H54 (cell line): ENCODE results near the gene ADAMTSL3.

ENCODE experiments used
- DNase-seq: peaks from one replicate; pipeline ENCODE4 v3.0.0; 2011; ENCODE audit warnings: low spot score, mixed read lengths; ENCODE audit not compliant: insufficient read length
- FAIRE-seq: peaks from 3 replicates; lab custom pipeline; 2011; peaks lifted over from hg19 to GRCh38; lab: Jason Lieb, UNC
- POLR2A ChIP-seq: IDR thresholded peaks from 2 replicates; pipeline ENCODE4 v1.6.1; 2011; ENCODE audit warnings: low read depth, mild to moderate bottlenecking, low read length

Gene ADAMTSL3

DNA sequence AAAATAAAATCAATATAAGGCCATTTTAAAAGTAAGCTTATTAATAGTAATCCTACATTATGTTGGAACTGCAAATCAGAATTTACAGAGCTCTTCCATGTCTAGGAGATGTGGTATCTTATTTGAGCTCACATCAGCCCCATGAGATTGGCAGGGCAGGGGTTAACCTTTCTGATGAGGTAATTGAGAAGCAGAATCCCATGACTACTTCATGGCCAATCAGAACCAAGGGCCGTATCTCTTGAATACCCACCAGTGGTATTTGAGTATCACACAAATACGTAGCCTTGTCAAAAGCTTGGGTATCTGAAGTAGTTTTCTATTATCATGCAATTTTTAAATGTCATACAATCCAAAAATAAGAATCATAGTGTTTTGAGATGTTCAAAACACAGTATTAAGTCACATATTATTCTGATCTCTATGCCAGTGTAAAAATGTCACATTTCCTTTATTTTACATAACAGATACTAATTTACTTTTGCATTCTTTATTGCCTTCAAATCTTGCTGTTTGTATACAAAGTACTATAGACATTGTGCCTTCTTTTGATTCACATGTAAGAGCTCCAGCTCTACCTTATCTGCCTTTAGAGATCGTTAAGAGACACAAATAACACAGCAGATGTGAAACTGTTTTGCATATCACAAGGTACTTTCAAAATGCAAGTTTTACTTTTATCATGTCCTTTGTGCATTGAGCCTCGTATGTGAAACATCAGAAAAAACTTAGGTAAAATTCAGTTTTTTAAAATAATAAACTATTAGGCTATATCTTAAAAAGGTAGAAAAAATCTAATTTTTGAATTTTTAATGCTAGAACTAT, 329.9 kb downstream of the ADAMTSL3 start:
- DNase-seq (no peak), FAIRE-seq (no peak)
- no peak for TF ChIP-seq POLR2A

DNA sequence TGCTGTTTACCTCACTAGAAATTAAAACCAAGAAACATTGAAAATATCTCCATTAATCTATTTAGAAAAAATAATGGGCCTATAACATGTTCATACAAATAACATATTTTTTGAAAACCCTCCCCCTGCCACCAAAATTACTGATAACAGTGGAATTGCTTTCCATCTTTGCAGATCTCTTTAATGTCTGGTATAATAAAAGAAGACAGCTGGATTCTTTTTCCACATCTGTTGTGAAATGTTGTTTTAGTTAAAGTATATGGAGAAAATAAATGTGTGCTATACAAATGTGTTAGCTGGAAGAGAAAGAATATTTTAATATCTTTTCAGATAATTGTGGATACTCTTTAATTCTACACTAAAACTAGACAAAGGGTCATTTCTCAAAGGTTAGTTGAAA, 330.7 kb downstream of the ADAMTSL3 start:
- DNase-seq = no peak
- FAIRE-seq = no peak
- TF ChIP-seq POLR2A = no peak

DNA sequence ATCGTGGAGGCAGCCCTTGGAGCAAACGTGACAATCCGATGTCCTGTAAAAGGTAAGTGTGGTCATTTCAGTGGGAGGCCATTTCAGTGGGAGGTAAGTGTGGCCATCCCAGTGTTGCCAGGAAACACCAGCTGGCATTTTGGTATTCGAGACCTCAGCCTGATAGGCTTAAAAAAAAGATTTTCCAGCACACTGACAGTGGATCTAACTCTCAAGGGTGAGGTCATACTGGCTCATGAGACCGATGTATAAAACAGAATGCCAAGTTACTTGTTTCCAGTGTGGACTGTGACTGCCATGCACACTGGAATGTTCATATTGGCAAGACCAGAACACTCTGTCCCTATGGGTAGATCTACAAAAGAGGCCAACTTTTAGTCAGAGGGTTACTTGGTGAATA, 337.2 kb downstream of the ADAMTSL3 start:
- no peak for TF ChIP-seq POLR2A
- FAIRE-seq = no peak

DNA sequence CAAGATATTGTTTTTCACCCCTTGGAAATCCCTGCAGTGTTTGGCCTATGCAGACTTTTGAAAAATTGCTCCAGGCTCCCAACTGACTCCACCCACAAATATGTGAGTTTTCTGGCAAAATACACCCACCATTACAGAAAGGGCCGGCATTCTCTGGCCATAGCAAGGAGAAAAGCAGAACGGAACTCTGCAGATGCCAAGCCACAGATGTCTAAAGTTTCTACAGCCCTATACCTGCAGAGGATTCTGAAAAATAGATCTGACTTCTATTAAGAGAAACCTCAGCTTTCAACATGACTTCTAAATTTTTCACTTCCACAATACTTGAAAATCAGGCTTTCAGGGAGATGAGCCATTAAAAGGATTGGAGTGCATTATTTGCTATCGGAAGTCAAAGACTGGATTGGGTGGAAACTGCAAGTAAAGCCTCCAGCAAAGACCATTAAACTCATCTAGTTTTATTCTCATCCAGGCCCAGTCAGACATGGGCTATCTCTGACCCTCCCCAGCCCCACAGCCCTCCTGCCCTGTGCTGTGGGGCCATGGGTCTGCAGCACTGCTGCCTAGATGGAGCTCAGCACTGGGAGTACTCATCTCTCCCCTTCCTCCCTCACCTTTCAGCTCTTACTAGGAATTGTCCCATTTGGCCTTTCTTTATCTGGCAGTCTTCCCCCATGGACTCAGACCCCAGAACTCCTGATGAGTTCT, 338.6 kb downstream of the ADAMTSL3 start:
- FAIRE-seq (no peak), DNase-seq (no peak)
- TF ChIP-seq POLR2A = no peak

More for the DNA sequence above, 337.2 kb downstream of the ADAMTSL3 start:
- no peak for DNase-seq

DNA sequence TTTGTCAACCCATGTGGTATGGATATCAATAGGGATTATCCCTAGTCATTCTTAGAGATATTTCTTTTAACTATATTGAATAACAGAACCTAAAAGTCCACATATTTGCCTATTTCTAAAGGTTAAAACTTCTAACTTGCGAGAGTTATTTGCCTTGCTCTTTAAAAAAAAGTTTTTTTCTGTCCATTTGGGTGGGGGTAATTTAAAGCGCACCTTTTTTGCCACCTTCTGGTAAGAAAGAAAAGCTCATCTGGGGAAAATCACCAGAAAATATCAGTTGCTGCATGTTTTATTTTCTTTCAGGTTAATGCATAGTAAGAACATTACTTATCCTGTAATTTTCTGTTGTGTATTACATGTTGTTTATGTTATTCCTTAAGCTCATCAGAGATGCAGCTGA, 339.7 kb downstream of the ADAMTSL3 start:
- DNase-seq = no peak
- FAIRE-seq = no peak
- no peak for TF ChIP-seq POLR2A

DNA sequence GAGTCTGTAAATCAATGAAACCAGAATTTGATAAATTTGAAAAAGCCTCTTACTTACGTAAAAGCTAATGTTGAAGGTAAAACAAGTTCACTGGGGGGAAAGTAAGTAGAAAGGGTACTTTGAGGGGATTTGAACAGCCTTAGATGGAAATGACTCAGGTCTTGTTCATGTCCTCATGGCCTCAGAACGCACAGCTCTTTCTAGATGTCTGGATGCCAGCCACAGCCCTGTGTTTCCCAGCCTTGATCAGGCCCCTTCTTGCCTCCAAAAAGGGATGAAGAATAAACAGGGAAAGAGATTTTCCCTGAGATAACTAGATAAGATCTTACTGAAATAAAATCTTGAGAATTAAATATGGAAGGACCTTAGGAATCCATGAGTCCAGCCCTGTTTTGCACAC, 344.6 kb downstream of the ADAMTSL3 start:
- no peak for FAIRE-seq
- no peak for DNase-seq
- no peak for TF ChIP-seq POLR2A

DNA sequence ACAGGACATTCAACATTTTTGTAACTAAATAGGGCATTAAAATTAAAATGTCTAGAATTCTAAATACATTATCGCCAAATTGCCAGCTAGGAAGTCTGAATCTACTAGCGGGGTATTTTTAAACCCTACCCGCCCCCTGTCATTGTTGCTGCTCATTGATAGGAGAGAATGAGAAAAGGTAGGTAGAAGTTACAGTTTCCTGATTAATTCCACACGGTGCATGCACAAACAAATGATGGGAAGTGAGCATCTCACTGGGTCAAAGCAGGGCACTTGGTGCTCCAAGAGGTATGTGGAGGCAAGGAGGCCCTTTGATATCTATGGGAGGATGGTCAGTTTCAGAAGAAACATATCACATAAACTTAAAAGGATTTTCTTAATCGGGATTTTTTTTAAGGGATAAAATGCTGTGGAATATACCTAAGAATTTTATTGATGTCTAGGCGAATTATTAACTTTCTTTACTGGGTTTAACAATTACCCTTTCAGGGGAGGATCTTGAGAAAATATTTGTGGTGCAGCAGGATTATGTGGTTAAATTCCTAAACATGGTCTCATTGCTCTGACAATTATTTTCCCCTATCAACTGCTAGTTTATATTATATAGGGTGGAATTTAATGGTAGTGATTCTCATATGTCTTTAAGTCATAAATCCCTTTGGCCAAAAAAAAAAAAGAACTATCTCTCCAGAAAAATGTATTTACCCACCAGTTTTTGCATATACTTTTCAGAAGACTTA, 345.6 kb downstream of the ADAMTSL3 start:
- TF ChIP-seq POLR2A = no peak
- no peak for FAIRE-seq
- DNase-seq = no peak

DNA sequence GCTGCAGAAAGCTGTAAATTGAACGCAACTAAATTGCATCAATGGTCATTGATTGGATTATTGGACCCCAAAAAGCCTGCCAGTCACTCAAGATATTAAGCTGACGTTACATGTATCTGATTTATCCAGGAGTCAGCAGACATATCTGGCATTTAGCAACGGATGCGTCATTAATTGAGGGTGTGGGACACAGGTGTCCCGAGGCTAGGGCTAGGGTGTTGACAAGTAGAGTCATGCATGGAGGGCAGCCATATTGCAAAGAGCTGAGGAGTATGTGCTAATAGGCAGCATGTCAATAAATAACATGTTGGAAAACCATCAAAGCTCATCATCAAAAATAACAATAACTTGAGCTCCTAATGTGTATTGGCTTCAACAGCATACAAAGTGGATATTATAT, 347.1 kb downstream of the ADAMTSL3 start:
- DNase-seq (no peak), FAIRE-seq (no peak)
- no peak for TF ChIP-seq POLR2A

DNA sequence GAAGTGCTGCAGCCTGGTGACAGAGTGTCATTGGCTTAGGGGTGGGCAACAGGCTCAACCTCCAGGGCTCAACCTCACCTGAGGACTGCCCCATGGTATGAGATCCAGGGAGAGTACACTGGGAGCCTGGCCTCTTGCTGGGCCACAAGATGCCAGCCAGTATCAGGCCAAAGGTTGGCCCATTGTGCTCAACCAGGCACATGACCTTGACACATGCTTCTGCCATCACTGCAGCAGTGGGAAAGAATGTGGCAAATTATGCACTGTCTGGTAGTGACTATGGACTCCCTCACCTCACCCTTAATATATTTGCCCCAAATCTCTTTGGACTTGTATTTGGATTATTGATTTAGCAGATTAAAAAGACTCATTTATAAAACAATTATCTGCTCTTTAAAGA, 347.7 kb downstream of the ADAMTSL3 start:
- no peak for FAIRE-seq
- no peak for DNase-seq
- no peak for TF ChIP-seq POLR2A

DNA sequence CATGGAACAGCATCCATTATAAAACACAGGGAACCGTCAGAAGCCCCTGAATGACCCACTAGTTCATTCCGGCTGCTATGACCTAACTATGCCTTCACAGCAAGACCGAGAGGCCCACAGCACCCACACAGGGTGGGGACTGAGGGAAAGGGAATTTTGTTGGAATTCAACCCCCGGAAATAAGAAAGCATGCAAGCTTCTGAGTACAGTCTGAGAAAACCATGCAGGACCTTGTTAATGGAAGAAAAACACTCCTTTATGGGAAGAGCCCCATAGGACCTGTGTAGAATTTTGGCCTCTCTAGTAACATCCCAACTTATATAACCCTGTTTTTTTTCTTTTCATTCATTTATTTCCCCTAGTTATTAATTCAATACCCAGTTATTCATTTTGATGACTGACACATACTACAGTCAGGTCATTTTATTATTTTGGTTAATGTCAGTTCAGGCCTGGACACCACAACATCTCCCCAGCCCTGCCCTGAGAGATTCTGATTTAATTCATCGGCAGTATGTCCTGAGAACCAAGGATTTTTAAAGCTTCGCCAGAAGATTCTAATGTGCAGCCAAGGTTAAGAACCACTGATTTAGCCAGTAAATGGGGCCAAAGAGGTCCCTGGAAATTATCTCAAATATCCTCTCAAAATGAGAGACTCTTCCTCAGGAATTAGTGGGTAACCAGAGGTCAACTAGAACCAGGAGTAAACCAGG, 350.0 kb downstream of the ADAMTSL3 start:
- no peak for FAIRE-seq
- no peak for DNase-seq
- TF ChIP-seq POLR2A = no peak

DNA sequence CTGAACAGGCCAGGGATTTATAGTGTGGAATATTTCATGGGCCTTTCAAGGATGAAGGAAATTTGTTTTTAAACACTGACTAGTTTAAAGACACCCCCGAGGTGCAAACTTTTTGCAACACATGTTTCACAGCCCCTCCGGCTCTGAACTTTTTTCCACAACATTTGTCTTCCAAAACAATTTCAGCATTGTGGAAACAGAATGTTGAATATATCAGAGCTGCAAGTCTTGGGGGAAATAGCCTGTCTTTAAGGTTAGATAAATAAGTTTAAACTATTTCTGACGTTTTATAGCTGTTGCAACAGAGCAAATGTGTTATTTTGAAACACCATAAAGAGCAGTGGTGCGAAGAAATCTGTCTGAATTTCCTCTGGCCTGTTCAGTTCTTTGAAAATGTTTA, 352.5 kb downstream of the ADAMTSL3 start:
- FAIRE-seq = no peak
- DNase-seq = no peak
- no peak for TF ChIP-seq POLR2A

DNA sequence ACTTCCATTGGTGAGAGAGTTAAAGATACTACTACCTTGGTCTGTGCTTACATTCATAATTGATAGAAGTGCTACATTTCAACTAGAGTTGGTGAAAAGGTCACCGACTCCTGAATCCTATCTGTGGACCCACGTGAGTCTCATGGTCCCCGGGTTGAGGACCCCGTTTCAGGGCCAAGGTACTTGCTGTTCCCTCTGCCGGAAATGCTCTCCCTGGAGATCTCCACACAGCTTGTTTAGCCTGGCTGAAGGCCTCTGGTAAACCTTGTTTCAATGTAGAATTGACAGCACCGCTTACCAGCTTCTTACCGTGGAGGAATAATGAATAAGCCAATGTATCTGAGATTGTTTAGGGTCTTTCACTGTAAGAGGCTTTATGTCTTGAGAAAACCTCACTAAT, 355.7 kb downstream of the ADAMTSL3 start:
- FAIRE-seq (no peak), DNase-seq (no peak)
- TF ChIP-seq POLR2A = no peak

DNA sequence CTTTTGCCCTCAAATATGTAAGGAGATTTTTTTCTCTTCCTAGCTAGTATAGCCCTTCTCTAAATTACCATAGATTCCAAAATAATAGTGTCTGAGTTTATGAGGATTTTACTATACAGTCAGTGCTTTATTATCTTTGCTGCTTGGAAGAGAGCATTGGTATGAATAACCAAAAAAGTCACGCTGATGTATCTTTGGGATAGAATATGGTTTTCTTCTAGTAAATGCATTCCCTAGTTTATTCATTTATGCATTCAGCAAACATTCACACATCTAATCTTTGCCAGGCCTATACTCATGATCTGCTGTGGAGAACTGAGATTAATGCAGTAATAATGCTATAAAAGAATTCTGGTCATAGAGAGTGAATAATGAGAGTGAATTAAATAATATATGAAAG, 356.3 kb downstream of the ADAMTSL3 start:
- no peak for TF ChIP-seq POLR2A
- FAIRE-seq = no peak
- DNase-seq = no peak
